Lung (tissue), 12 donors: ENCODE data around the gene SDHAF2. TPM values are rescaled to one million over a fixed set of nuclear protein-coding genes. Genes with fewer than 3 reads are reported as not detected.

Source experiments
- ATAC-seq: fragments of 200-7000 bp; cut with Tn5 transposase; one replicate; pipeline ENCODE4 v1.9.1; 2020; ENCODE audit warnings: moderate number of reproducible peaks; ENCODE audit not compliant: insufficient read depth, low FRiP score
- DNase-seq, 3 donors: peaks; one replicate each; pipeline ENCODE4 v3.0.0-alpha.2; 2013 to 2017
- H3K27ac ChIP-seq, 2 donors: one replicate each; pipeline ENCODE4 v1.5.1; 2013; ENCODE audit warnings: mild to moderate bottlenecking in 2 of 2, moderate library complexity in 2 of 2, control low read depth in 1 of 2, inconsistent platforms in 1 of 2, low read depth in 1 of 2, low read length in 1 of 2
- H3K27me3 ChIP-seq, 3 donors: one replicate each; pipeline ENCODE4 v1.5.1; 2013; ENCODE audit warnings: low read length in 2 of 3; ENCODE audit not compliant: control insufficient read depth in 3 of 3, insufficient read depth in 3 of 3
- H3K36me3 ChIP-seq, 4 donors: one replicate each; pipeline ENCODE4 v1.5.1; 2013; ENCODE audit warnings: low read length in 4 of 4, mild to moderate bottlenecking in 1 of 4, moderate library complexity in 1 of 4; ENCODE audit not compliant: control insufficient read depth in 4 of 4, insufficient read depth in 4 of 4
- H3K4me1 ChIP-seq, 5 donors: one replicate each; pipeline ENCODE4 v1.5.1; 2013; ENCODE audit warnings: low read length in 5 of 5, mild to moderate bottlenecking in 2 of 5, moderate library complexity in 1 of 5; ENCODE audit not compliant: control insufficient read depth in 5 of 5, insufficient read depth in 5 of 5
- H3K4me3 ChIP-seq: one replicate; pipeline ENCODE4 v1.5.1; 2013; ENCODE audit warnings: mild to moderate bottlenecking, control low read depth, moderate library complexity
- H3K9ac ChIP-seq, 2 donors: one replicate each; pipeline ENCODE4 v1.5.1; 2013; ENCODE audit warnings: low read length in 2 of 2, control low read depth in 1 of 2; ENCODE audit not compliant: insufficient read depth in 1 of 2
- H3K9me3 ChIP-seq, 4 donors: one replicate each; pipeline ENCODE4 v1.5.1; 2013; ENCODE audit warnings: low read length in 3 of 4, mild to moderate bottlenecking in 1 of 4, moderate library complexity in 1 of 4; ENCODE audit not compliant: control insufficient read depth in 4 of 4, insufficient read depth in 3 of 4
- CTCF ChIP-seq: IDR thresholded peaks from 2 replicates; pipeline ENCODE4 v1.5.1; 2012; ENCODE audit warnings: mild to moderate bottlenecking; ENCODE audit errors: control extremely low read depth, extremely low read depth
- WGBS, 2 donors: extraction: QIAGEN DNeasy Blood & Tissue Kit; methylation state at CpG; one replicate each; pipeline ENCODE4 v1.1.7; 2013; 5-methylcytosine and 5-hydroxymethylcytosine counted together
- polyA plus RNA-seq, 2 donors: library from polyadenylated mRNA; stranded (reverse); fragments of 200-250 nt; gene quantifications; one replicate each; pipeline ENCODE4 v1.2.1, GENCODE V29; 2013
- total RNA-seq, 2 donors: library from RNA; depleted of rRNA in 1 of 2; stranded (reverse); fragments of >200 nt in 1 of 2; gene quantifications; one replicate each; pipeline ENCODE4 v1.2.1, GENCODE V29; 2014 to 2021
- donor health status: control.
- donor health status: control.
- donor health status: Bipolar disorder and iron deficiency.
- donor health status: healthy.
- donor health status: DM: yes; HTN: yes; CAD: no.

Gene SDHAF2
- total and polyA plus RNA-seq, 4 donors: 39.6 to 53.4 (median 43.9) TPM

GRCh38 chr11:61401173-61401572 is 28.8 kb upstream of the SDHAF2 start:
- no peaks in the 10 kb centered on the region for H3K27me3 ChIP-seq
- no peak overlapping the region for H3K9ac ChIP-seq
- H3K9me3 ChIP-seq: no peaks in the 10 kb centered on the region
- WGBS, 2 donors: 94 to 96% methylated on average over 2 of the region's 2 CpGs
- H3K27ac ChIP-seq: no peak overlapping the region
- ATAC-seq (no peak), DNase-seq (no peak)
- H3K36me3 ChIP-seq: peaks cover 17 to 43% (median 37%) of the 10 kb centered on the region in 4 donors
- H3K4me1 ChIP-seq: no peaks in the 10 kb centered on the region
- H3K4me3 ChIP-seq: no peak overlapping the region
- no peak for TF ChIP-seq CTCF

GRCh38 chr11:61401573-61401972 is 28.4 kb upstream of the SDHAF2 start:
- Histone ChIP-seq H3K36me3 (peaks cover 21 to 46% (median 37%) of the 10 kb centered on the region in 4 donors), H3K27me3 (no peaks in the 10 kb centered on the region), H3K4me1 (no peaks in the 10 kb centered on the region), H3K4me3 (no peak overlapping the region), H3K27ac (no peak overlapping the region), H3K9ac (no peak overlapping the region), H3K9me3 (no peaks in the 10 kb centered on the region)
- ATAC-seq (no peak), DNase-seq (no peak)
- 90 to 94% methylated on average over 2 of the region's 2 CpGs for WGBS, 2 donors
- no peak for TF ChIP-seq CTCF

DNA sequence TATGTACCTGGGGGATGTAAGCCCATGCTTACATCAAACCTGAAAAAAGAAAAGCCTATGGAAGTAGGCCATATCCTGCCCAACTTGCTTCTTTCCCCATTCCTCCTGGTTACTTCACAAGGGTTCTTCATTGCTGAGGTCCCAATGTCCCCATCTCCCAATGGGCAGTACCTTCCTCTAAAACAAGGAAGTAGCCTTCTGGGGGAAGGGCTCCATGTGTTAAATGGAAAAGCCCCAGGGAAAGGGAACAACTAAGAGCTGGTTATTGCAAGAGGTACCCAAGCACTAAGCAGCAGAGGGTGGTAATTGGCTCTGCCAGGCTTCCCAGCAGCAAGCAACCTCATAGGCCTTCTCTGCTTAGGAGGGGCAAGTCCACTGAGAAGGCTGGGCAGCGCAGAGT is 26.3 kb upstream of the SDHAF2 start:
- H3K27ac ChIP-seq: no peak overlapping the region
- no peak overlapping the region for H3K9ac ChIP-seq
- ATAC-seq (no peak), DNase-seq (no peak)
- no peaks in the 10 kb centered on the region for H3K27me3 ChIP-seq
- TF ChIP-seq CTCF: no peak
- H3K4me1 ChIP-seq: no peaks in the 10 kb centered on the region
- peaks cover 27 to 54% (median 42%) of the 10 kb centered on the region in 4 donors for H3K36me3 ChIP-seq
- WGBS, 2 donors: 94 to 100% methylated on average over 1 of the region's 1 CpG
- H3K4me3 ChIP-seq: no peak overlapping the region
- H3K9me3 ChIP-seq: no peaks in the 10 kb centered on the region

DNA sequence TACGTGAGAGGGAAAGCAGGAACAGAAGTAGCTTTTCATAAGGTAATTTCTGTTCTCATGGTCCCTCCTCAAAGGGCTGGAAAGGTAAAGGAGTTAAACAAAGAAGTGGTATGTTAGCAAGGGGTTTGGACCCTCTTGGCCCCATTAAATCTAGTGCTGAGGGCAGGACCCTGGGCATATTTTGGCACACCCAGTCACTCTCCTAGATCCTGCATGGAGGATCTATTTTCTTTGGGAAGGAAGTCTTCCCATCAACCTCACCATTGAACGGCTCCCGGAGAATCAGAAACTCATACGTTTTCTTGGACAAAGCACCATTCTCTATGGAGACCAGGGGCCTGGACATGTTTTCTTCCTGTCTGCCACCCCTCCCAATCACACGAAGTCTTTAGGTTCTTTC is 25.8 kb upstream of the SDHAF2 start:
- Histone ChIP-seq H3K9ac (no peak overlapping the region), H3K4me1 (no peaks in the 10 kb centered on the region), H3K27ac (no peak overlapping the region), H3K9me3 (no peaks in the 10 kb centered on the region), H3K27me3 (no peaks in the 10 kb centered on the region), H3K36me3 (peaks cover 24 to 56% (median 42%) of the 10 kb centered on the region in 4 donors), H3K4me3 (no peak overlapping the region)
- no peak for ATAC-seq
- no peak for DNase-seq
- TF ChIP-seq CTCF: no peak
- 81 to 83% methylated on average over 5 of the region's 5 CpGs for WGBS, 2 donors
